HG03521 (cell line): ENCODE data around the gene RASSF6.
A peak's percentile ranks its signal among the peaks of the same experiment; 100 is the strongest.
"Not testable (repeated sequence)": the region's sequence is repeated elsewhere in the genome, so short reads cannot be mapped to it uniquely, and the experiment has no call there.

Experiments used
- ATAC-seq: cut with Tn5 transposase; IDR thresholded peaks from one replicate; pipeline ENCODE4 v1.9.1; 2021; ENCODE audit warnings: mild to moderate bottlenecking, moderate library complexity; ENCODE audit not compliant: unreplicated experiment

The RASSF6 gene

DNA sequence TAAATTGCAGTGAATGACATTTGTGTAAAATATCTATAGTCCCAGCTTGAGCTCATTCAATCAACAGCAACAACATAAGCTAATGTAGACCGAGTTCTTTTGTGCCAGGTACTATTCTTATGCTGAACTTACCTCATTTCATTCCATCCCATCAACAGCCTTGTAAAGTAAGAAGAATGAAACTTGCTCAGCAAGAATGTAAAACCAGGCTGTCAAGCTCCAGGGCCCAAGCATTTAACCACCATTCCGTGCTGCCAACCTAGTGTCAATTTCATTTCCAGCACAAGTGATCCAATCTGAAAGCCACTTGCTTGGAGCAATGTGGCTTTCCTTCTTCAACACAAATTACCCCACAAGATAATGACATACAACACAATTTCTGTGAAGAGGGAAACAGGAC, 36.6 kb downstream of the RASSF6 start:
- no peak for ATAC-seq

GRCh38 chr4:73577371-73577770, 42.9 kb downstream of the RASSF6 start:
- ATAC-seq: no peak

DNA sequence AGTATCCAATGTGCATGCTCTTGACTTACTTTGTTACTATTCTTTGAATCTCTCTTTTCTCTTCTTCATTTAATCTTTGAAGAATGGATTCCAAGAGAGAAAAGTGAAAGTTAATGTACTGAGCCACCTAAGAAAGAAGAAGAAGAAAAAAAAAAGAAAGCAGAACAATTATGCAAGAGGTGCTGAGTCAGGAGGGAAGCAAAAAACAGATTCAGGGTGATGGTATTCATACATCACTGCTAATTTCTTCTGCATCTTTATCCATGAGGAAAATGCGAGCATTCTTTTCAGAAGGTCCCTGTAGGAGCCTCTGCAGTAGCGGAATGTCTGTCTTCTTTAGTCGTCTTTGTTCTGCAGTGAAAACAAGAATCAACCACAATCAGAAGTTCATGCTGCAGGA, 43.9 kb downstream of the RASSF6 start:
- ATAC-seq: no peak

DNA sequence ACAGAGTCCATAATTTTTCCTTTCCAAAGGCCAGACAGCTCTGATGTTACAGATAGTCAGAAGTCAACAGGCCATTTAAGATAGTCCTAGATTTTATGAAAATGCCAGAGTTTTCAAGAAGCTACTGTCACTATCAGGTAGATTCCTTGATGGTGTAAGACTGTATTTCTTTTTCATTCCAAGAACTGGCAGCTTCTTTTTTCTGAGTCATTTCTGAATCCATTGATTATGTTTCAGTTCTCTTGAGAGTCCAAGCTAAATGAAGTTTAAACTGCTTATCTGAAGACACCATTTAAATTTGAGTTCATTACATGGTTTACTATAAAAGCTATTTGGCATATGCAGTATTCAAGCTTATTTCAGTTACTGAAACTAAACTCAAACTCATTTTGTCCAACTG, 44.6 kb downstream of the RASSF6 start:
- no peak for ATAC-seq

DNA sequence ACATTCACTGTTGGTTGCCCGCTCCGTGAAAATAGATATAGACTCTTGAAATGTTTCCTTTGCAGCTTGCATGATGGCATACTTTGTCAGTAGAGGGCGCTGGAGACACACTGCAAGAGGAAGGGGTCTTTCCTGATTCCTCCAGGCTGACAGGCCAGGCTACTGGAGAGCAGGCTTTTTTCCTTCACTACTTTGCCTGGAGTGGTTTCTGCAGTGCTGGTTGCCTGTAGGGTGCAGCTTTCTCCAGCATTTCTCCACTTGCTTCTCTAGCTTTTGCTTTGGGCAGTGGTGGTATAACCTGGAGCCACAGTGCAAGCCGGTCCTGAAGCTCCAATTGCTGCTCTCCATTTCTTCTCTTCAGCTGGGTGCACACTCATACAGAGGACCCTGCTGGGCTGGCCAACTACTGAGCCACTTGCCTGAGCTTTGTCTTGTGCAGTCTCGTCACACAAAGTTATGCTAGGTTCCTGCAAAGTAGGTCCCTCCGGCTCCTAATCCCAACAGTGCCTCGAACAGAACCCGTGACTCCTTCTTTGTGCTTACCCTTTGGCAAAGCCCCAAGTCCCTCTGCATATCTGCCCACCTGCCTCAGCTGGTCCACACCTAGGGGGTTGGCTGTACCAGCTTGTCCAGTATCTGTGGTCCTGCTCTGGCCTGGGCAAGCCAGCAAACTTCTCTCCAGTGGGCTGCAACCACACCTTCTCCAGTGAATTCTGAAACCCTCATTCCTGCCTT, 46.3 kb downstream of the RASSF6 start:
- peak; percentile 66 for ATAC-seq

DNA sequence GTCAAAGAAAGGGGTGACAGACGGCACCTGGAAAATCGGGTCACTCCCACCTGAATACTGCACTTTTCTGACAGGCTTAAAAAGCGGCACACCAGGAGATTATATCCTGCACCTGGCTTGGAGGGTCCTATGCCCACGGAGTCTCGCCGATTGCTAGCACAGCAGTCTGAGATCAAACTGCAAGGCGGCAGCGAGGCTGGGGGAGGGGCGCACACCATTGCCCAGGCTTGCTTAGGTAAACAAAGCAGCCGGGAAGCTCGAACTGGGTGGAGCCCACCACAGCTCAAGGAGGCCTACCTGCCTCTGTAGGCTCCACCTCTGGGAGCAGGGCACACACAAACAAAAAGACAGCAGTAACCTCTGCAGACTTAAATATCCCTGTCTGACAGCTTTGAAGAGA, 69.4 kb downstream of the RASSF6 start:
- not testable (repeated sequence) for ATAC-seq

DNA sequence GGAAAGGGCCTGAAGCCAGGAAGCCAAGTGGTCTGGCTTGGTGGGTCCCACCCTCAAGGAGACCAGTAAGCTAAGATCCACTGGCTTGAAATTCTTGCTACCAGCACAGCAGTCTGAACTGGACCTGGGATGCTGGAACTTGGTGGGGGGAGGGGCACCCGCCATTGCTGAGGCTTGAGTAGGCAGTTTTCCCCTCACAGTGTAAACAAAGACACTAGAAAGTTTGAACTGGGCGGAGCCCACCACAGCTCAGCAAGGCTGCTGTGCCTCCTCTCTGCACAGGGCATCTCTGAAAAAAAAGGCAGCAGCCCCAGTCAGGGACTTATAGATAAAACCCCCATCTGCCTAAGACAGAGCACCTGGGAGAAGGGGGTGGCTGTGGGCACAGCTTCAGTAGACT, 75.6 kb downstream of the RASSF6 start:
- ATAC-seq: no peak

- no peak for ATAC-seq
These were observed 79.0 kb downstream of the RASSF6 start for GRCh38 chr4:73541251-73541650.

DNA sequence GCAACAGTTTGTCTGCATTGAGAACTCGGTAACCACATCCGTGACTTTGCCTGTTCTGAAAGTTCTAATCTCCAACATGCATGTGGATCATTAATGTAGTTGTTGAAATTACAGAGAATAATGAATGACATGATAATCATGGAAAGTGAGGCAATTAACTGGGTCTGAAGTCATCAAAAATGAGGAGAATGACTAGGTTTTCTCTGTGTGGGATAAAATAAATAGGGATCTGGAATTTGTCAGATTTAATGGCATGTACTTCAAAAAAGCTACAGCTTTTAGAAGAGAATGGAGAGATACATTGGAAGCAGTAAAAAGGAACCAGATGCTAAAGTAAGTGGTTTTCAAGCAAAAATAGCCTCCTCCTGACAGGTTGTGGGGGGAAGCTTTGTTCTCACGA, 79.4 kb downstream of the RASSF6 start:
- ATAC-seq: no peak

DNA sequence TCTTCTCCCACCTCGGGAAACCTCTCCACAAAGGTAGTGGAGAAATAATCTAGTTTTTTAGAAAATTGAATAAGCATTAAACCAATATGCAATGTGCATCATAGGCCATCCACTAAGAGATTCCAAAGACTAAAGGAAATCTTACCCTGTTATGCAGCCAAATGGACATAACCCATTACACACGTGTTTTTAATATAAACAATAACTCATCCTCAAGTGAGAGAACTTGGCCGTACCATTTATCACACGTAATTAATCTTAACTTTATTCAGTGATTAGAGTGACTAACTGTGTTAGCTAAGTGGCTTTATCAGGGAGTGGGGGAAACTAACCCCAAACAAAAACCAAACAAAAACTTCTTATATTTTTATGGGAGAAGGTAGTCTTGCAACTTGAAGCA, 80.8 kb downstream of the RASSF6 start:
- no peak for ATAC-seq

GRCh38 chr4:73538162-73538561, 82.1 kb downstream of the RASSF6 start:
- ATAC-seq: no peak

DNA sequence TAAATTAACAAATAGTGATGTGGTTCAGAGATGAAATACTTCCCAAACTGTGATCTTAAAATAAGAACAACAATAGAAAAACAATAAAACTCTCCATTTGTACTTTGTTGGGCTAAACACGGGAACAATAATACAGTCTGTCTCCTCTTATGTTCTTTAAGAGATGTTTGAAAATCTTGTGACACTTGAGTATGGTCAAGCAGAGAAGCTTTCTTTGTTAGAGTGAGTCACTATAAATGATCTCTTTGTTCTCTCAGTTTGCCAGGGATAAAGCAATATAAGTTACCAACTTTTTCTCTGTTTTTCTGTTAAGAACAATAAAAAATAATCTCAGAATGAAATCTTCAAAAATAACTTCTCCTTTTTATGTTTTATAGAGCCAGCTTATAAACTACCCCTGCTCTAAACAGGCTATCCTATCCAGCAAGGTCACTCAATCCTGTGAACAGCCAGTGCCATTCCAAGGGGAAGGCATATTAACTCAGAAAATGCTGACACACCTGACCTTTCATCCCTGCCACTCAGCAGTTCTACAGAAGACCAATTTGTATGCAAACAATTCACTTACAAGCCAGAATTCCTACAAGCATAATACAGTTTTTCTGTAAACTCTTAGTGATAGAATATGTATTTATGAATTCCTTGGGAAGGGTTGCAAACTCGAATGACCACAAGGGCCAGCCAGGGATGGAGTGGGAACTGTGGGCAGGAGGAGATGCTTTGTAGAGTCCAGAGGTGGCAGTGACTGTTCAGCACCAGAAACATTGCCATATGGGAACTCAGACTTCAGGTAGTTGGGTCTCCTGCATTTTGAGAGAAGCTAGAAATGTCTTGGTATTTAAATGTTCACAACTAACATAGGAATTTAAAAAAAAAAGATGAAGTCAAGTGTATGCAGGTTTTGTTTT, 86.5 kb downstream of the RASSF6 start:
- ATAC-seq: no peak

DNA sequence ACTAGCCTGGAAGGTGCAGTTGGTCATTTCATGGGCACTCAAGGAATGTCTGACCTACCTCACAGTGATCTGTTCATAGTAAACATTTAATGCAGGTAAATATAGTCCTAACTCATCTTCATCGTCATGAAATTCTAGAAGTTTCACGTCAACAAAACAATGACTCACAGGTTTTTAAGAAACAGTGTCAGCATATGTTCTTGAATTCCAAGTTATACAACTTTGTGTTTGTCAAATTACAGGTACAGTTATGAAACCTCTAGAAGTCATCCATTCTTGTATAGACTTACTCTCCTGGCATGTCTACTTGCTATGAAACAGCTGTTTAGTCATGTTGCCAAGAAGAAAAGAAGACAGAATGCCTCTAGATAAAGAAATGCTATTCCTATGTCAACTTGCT, 92.1 kb downstream of the RASSF6 start:
- no peak for ATAC-seq

- ATAC-seq: no peak
These were observed 93.0 kb downstream of the RASSF6 start for GRCh38 chr4:73527196-73527595.

DNA sequence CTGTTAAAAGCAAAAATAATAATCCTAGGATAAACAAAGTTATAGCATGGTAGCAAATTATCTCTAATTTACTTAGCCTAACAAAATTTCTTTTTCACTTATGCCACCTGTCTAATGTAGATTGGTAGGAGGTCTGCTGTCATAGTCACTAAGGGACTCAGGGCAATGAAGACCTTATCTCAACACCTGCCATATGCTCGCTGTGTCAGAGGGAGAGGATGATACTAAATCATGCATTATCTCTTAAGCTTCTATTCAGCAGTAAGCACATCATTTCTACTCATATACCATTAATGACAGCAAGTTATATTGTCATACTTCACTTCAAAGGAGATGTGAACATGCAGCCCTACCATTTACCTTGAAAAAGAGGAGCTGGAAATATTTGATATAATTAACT, 94.6 kb downstream of the RASSF6 start:
- ATAC-seq: no peak

DNA sequence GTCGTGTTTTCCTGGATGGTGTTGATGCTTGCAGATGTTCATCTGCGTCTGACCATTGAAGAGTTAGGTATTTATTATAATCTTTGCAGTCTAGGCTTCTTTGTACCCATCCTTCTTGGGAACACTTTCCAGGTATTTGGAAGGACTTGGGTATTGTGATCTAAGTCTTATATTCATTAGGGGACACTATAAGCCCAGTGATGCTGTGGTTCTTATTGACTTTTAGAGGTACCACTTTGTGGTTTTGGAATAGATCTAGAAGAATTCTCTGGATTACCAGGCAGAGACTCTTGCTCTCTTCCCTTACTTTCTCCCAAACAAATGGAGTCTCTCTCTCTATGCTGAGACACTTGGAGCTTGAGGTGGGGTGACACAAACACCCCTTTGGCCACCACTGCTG, 97.1 kb downstream of the RASSF6 start:
- no peak for ATAC-seq
